ENCODE results near the gene TMCC3.
"Not testable (repeated sequence)": the region's sequence is repeated elsewhere in the genome, so short reads cannot be mapped to it uniquely, and the experiment has no call there.

The TMCC3 gene

DNA sequence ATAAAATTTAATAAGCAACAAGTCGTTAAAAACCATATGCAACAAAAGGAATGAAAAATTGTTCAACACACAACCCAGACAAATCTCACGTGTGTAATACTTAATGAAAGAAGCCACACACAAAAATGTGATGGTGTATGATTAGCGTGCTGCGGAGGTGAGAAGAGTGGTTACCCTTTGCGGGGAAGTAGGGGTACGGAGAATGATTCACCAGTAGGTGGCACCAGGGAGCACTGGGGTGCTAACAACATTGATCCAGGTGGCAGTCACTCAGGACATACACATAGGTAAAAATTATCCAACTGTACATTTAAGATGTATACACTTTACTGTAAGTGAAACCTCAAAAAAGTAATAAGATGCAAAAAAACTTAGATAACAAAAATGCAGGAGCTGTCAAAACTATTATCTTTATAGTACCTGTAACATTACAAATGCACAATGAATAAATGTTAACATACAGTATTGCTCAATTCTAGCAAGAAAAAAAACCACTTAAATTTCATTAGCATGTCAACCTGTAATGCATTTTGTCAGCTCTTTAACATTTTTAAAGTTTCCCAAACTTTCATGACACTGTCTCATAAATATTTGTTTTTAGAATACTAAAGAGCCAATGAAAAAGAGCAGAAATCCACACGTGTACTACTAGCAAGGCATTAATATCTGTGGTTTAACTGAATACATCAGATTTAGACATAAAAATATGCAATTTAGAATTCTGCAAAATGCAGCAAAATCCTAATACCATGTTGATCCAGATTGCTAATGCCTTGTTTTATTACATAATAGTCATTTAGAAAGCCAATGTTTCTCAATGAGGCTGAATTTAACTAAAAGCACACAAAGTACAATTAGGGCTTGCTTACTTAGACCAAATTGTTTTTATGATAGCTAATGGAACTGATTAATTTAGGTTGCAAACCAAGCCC is 46.7 kb downstream of the TMCC3 start:
- DNase-seq (ENCODE audit: low read depth in 2 of 2) = peak; percentile 43 to 49

DNA sequence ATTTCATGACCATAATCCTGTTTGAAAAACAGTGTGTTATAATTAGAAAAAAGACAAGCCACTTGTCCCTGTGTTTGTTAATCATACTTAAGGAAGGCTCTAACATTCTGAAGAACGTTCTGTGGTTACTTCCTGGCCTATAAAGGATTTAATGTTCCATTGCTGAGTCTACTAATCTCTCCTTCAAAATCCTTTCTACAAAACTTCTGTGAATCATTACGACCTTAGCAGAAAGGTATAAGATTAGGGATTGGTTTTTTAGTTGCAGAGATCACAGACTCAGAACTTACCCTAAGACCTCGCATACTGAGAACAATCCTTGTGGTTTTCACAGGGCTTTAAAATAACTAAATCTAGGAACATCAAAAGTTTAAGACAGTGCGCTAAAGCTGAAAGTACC is 48.3 kb downstream of the TMCC3 start:
- DNase-seq (ENCODE audit: low read depth in 2 of 2) = no peak

DNA sequence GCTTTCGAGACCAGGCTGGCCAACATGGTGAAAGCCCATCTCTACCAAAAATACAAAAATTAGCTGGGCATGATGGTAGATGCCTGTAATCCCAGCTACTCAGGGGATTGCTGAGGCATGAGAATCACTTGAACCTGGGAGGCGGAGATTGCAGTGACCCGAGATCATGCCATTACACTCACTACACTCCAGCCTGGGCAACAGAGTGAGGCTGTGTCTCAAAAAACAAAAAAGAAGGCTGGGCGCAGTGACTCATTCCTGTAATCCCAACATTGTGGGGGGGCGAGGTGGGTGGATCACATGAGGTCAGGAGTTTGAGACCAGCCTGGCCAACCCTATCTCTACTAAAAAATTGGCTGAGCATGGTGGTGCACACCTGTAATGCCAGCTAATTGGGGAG is 49.0 kb downstream of the TMCC3 start:
- DNase-seq (ENCODE audit: low read depth in 2 of 2) = not testable (repeated sequence)

DNA sequence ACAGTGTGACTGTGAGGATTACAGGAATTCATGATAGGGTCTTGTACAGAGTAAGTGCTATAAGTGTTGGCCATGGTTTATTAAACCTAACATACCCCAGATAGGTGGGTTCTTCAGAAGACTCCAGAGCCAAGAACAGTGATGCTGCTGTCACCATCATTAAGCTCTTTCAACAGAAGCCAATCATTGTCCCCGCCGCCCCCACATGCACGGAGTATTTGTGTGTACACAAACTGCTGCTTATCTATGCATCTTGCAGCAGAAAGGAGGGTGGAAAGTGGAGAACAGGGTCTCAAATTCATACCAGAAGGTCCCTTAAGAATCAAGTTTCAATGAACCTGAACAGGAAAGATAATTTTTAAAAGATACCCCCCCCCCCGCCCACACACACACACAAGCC is 51.2 kb downstream of the TMCC3 start:
- no peak for DNase-seq (ENCODE audit: low read depth in 2 of 2)

DNA sequence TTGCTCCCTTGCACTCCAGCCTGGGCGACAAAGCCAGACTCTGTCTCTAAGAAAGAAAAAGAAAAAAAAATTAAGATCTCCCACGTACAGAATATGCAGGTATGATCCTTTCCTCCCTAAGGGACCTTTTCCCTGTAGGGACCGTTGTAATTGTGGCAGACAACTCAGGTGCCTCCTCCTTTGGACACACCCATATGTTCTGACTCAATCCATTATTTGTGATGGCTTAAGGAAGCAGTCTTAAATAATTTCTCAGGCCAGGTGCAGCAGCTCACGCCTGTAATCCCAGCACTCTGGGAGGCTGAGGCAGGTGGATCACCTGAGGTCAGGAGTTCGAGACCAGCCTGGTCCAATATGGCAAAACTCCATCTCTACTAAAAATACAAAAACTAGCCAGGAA is 53.1 kb downstream of the TMCC3 start:
- DNase-seq (ENCODE audit: low read depth in 2 of 2) = no peak

DNA sequence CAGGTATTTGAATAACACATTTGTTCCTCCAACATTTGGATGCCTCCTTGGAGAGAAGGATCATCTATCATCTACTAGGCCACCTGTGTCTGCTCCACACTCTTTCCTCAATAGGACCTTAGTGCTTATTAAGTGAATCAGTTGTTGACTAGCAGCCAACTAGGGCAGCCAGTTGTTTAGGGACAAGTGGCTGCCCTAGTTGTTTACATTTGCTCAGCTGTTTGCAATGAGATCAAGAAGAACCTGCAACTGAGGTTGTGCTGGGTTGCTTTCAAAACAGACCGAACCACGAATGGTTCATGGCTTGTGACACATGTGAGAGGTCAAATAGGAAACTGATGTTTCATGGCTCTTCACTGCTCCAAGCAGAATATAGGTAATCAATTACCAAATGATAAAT is 53.8 kb downstream of the TMCC3 start:
- no peak for DNase-seq (ENCODE audit: low read depth in 2 of 2)

DNA sequence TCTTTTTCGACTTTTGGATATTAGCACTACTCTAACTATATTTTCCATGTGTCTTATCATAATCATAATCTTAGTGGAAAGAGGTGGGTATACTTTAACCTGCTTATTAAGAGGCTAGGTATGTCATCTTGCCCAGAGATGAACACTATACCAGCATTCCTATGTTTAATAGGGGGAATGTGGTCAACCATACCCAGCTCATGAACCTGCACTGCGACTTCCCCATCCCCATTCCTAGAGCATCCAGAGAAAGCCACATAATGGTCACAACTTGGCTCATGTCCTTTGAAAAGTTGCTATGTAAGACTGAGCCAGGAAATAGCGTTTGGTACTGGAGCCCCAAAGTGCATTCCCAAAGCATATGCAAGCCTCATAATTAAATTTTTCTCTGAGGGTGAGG is 55.2 kb downstream of the TMCC3 start:
- no peak for DNase-seq (ENCODE audit: low read depth in 2 of 2)

DNA sequence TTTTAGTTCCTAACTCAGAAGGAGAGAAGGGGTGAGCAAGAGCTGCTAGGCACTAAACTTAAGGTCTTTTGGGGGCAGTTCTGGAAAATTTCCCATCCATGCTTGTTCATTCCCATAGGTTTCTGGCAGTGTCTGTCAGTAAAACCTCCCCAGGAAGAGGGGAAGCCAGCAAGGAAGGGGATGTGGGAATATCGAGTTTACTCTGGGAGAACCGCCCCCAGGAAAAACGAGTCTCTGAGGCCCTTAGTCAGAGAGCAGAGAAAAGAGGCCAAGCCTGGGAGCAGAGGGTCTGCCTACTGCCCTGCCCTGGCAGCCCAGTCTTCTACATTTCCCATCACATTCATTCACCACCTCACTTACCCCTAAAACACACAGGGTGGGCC is 55.9 kb downstream of the TMCC3 start:
- DNase-seq (ENCODE audit: low read depth in 2 of 2) = no peak

DNA sequence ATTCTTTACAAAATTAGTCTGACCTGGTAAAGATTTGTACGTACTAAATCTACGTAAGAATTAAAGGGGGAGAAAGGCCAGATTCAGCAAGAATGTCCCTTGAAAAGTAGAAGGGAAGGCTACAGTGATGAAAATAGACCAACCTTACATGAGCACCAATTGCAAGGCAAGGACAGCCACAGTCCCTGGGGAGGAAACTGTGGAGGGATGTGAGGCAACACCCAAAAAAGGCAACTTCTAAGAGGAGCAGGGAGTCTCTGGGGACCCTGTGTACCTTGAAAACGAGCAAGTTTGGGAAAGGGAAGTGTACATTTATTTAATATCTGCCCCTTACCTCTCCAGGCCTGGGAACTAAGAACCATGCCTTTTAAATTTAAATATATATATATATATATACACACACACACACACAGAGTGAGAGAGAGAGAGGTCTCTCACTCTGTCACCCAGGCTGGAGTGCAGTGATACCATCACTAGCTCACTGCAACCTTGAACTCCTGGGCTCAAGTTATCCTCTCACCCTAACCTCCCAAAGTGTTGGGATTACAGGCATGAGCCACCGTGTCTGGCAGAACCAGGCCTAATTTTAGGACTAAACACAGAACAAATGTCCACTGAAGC is 56.4 kb downstream of the TMCC3 start:
- no peak for DNase-seq (ENCODE audit: low read depth in 2 of 2)

DNA sequence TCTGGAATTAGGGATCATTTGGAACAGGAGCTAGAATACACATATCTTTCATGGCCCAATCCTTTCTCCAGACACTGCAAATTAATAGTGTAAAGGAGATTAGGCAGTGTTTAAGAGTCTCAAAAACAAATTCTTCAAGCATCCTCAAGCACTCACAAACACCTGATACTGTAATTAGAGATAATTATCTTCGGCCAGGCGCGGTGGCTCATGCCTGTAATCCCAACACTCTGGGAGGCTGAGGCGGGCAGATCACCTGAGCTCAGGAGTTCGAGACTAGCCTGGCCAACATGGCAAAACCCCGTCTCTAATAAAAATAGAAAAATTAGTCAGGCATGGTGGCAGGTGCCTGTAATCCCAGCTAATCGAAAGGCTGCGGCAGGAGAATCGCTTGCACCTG is 57.6 kb downstream of the TMCC3 start:
- not testable (repeated sequence) for DNase-seq (ENCODE audit: low read depth in 2 of 2)

DNA sequence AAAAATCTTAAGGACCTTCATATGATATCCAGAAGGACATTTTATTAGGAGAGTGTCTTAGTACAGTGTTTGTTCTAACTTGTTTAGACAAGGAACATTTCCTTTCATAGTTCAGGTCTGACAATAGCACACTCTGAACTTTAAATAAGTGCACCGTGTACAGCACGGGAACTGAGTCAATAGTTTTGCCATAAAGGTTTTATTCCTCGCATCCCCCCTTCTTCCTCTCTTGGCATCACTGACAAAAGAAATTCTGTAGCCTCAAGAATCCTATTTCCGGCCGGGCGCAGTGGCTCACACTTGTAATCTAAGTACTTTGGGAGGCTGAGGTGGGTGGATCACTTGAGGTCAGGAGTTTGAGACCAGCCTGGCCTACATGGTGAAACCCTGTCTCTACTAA is 58.3 kb downstream of the TMCC3 start:
- no peak for DNase-seq (ENCODE audit: low read depth in 2 of 2)

DNA sequence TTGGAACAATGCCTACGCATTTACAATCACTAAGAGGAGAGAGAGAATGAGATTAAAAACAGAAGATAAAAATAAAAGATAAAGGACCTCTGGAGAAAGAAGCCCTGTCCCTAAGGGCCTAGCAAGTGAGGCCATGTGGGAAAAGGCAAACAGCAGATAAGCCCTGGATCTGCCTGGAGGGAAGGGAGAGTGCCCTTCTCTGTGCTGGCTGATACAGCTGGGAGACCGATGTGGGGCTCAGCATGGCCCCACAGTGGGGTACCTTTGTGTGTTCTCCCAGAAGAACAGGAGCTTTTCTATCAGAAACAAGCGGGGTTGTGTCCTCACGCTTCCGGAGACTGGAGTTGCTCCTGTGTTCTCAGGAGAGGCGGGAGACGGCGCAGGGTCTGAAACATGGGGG is 59.9 kb downstream of the TMCC3 start:
- no peak for DNase-seq (ENCODE audit: low read depth in 2 of 2)

DNA sequence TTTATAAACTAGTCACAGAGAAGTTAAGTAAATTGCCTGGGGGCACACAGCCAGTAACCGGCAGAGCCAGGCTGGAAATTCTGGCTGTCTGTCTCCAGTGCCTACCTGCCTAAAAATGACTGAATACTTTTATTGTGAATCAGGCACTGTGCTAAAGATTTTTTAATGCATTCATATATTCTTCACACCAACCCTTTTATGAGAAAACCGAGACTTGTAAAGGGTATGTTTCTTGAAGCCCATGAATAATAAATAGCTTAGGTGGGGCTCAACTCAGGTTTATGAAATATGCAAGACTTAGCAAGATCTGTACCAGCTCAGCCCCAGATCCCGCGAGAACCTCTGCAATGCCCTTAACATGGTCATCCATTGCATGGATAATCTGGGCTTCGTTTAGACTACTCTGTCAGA is 60.8 kb downstream of the TMCC3 start:
- DNase-seq (ENCODE audit: low read depth in 2 of 2) = no peak

DNA sequence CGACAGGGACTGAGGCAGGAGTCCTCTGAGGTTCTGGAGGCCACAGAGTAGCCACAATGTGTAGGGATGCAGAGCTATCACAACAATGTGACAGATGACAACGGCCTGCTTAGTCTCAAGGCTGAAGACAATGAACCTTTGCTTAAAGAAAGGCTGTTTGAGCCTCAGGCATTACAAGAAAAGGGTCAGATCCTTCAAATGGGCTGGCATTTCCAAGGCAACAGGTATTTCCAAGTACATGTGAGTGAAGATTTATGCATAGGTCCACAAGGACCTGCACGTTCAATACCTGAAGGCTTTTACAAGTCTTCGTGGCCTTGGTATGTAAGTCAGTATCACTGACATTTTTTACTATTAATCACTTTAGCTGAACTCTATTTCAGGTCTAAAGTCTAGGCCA is 62.0 kb downstream of the TMCC3 start:
- DNase-seq (ENCODE audit: low read depth in 2 of 2) = no peak

DNA sequence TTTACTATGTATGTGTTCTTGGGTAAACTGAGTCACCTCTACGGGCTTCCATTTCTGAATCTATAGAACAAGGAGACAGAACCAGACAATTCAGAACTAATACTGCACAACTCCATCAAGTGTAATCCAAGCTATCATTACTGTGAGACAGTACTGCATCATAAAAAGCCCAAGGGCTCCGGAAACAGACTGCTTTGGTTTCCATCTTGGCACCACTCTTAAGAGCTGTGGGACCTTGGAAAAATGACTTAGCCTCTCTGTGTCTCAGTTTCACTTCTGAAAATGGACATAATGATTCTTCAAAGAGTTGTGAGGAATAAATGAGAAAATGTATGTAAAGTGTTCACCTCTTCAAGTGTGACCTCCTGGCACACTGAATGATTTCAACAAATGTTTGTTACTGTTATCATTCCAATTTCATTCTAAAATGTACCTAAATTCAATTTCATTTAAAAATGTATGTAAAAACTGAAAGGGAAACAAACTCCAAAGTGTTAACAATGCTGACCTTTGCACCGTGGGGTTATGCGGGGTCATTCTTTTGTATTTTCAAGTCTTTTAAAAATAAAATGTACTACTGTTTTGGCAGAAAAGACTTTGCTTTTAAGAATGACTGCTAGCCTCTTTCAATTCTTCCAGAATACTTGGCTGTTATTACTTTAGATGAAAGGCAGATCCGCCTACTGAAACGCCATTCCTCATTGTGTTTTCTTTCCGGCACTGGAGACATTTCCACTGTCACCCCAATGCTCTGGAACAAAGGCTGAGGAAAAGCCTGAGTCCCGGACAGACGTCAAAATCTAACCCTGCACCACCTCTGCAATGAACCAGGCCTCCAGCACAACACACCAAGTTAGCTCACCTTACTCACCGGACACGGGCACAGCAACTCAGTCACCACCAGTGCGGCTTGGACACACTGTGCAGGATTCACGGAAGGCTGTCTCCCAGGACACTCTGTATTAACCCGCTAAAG is 62.8 kb downstream of the TMCC3 start:
- DNase-seq (ENCODE audit: low read depth in 2 of 2) = no peak

DNA sequence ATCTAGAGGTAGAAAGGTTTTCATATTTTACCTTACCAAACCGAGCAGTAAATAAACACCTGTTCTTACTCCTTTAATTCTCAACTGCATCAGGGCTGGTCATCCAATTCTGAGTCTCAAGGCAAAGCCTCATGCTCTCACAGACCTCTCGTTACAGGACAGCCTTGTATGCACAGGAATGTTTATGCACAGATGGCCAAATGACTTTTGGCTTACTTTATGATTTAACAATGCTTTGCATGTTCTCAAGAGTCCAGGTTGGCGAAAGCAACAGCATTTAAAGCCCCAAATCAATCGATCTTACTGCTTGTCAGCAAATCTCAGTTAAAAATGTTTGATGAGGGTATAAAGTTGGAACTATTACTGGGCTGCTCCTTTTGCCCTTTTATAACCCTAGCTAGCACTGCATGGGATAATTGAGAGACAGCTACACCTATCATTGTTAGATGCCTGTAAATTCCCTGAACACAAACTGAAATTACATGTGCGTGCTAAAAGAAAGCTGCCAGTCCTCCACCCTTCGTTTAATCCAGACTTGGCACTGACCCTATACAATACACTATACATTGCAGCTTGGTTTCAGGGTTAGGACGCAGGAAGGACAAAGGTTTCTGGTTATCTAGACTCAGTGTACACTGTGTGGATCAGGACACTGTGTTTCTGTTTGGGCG is 63.6 kb downstream of the TMCC3 start:
- no peak for DNase-seq (ENCODE audit: low read depth in 2 of 2)

DNA sequence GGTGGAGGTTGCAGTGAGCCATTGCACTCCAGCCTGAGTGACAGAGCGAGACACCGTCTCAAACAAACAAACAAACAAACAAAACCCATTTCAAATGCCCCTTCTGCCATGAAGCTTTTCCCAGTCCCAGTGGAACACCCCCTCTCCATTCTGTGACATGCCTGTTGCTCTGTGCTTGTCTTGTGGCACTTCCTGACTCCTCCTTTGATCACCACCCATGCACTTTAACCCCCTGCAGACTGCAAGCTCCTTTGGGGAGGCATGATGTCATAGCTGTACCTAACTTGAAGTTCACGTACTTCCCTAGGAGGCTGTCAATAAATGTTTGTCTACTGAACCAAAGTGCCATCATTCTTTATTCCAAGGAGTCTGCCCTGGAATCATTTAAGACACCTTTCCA is 64.7 kb downstream of the TMCC3 start:
- no peak for DNase-seq (ENCODE audit: low read depth in 2 of 2)

DNA sequence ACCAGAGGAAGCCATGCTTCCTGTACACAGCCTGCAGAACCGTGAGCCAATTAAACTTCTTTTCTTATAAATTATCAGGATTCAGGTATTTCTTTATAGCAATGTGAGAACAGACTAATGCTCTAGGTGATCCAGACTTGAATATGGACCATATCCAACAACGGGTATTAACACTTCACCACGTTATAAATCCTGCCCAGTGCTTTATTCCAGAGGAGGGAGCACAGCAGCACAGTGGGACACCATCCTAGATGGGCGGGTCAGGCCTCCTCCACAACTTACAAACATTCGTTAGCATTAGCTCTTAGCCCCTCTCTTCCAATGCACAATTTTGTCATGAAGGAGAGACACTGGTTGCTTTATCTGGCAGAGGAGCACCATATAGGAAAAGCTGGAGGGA is 66.0 kb downstream of the TMCC3 start:
- no peak for DNase-seq (ENCODE audit: low read depth in 2 of 2)

DNA sequence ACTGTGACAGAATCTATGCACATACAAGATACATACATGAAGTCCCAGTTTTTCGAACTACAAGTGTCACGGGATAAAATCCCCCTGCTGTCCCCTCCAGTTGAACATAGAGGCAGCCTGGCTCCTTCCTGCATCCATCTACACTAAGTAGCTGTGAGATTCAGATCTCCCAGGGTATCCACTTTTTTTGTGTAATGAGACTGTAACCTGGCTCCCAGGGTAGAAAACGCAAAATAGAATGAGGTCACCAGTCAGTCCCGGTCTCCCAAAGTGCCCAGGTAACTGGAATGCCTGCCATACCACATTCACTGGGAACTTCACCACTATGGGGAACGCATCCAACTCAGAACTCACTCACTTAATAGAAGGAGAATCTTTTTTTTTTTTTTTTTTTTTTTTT is 67.8 kb downstream of the TMCC3 start:
- no peak for DNase-seq (ENCODE audit: low read depth in 2 of 2)

DNA sequence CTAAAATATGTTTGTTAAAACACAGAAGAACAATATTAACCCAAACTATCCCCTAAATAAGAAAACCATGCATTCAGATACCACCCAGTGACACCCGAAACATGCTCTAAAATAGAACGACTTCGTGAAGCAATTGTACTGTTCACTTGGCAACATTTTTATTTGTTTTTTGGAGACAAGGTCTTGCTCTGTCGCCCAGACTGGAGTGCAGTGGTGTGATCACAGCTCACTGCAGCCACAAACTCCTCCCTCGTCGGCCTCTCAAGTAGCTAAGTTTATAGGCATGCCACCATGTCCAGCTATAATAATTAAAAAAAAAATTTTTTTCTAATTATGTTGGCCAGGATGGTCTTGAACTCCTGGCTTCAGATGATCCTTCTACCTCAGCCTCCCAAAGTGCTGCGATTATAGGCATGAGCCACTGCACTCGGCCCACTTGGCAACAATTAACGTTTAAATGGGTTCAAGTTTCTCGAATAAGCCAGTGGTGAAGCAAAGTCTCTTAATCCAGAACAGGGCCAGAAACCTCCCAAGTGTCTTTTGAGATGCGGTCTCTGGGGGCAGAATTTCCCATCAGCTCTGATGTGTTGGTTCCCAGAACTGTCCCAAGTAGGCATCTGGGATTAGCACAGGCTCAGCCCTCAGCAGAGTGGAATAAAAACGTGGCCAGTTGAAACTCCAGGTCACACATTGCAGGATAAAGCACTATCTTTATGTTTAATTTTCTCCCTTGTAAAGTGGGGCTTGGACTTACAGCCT is 74.5 kb downstream of the TMCC3 start:
- DNase-seq (ENCODE audit: low read depth in 2 of 2) = no peak

DNA sequence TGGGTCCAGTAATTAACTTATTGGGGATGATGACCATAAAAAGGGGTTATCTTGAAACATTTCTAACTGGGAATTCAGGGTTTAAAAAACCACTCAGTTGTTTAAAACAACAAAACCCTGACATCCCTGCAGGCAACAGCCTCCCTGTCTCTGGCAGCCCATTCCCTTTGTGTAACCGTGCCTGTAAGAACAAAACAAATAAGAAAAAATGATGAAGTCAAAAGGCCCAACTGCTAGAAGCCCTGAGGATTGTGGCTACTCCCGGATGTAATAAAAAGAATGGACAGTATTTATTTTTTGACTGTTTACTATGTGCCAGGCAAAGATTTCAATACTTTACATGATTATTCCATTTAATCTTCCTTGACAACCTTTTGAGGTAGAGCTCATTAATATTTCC is 75.3 kb downstream of the TMCC3 start:
- no peak for DNase-seq (ENCODE audit: low read depth in 2 of 2)

All from stimulated activated CD4-positive, alpha-beta T cell treated with anti-CD3 and anti-CD28 coated beads, Interleukin-4, amount 100 ng/mL, for 48 hours (primary cell).